CD14-positive monocyte (primary cell): ENCODE data around the gene ZDHHC8. TPM values are rescaled to one million over a fixed set of nuclear protein-coding genes. Genes with fewer than 3 reads are reported as not detected.
A peak's percentile ranks its signal among the peaks of the same experiment; 100 is the strongest.

ENCODE experiments used
- DNase-seq, 3 donors: peaks; one replicate each; pipeline ENCODE4 v3.0.0-alpha.2; 2011 to 2022
- H2AFZ ChIP-seq: 2 replicates; pipeline ENCODE4 v1.6.0; 2012; ENCODE audit warnings: mild to moderate bottlenecking, low read depth, low read length, inconsistent platforms; ENCODE audit not compliant: insufficient read depth, poor library complexity, severe bottlenecking
- H3K27ac ChIP-seq, 2 donors: 1 replicate in 1 of 2; 2 replicates in 1 of 2; pipeline ENCODE4 v1.5.1; 2012 to 2013; ENCODE audit warnings: low read length in 2 of 2, control low read depth in 1 of 2, inconsistent platforms in 1 of 2, low read depth in 1 of 2, mild to moderate bottlenecking in 1 of 2
- H3K27me3 ChIP-seq, 2 donors: one replicate each; pipeline versions ENCODE4 v1.6.0 to v1.6.1; 2011 to 2013; ENCODE audit warnings: low read length in 2 of 2; ENCODE audit not compliant: control insufficient read depth in 2 of 2, insufficient read depth in 2 of 2
- H3K36me3 ChIP-seq, 2 donors: replicated peaks in 1 of 2; 1 replicate in 1 of 2; 2 replicates in 1 of 2; pipeline versions ENCODE4 v1.5.1 to v1.6.1; 2012 to 2013; ENCODE audit warnings: low read length in 2 of 2, control low read depth in 1 of 2, inconsistent platforms in 1 of 2, mild to moderate bottlenecking in 1 of 2; ENCODE audit not compliant: insufficient read depth in 2 of 2, control insufficient read depth in 1 of 2
- H3K4me1 ChIP-seq, 2 donors: 1 replicate in 1 of 2; 2 replicates in 1 of 2; pipeline versions ENCODE4 v1.5.1 to v1.6.1; 2012 to 2013; ENCODE audit warnings: low read length in 2 of 2, control low read depth in 1 of 2, inconsistent platforms in 1 of 2, mild to moderate bottlenecking in 1 of 2, moderate library complexity in 1 of 2; ENCODE audit not compliant: insufficient read depth in 2 of 2, control insufficient read depth in 1 of 2
- H3K4me2 ChIP-seq: replicated peaks from 2 replicates; pipeline ENCODE3; 2012; ENCODE audit warnings: low read length, moderate library complexity, mild to moderate bottlenecking; ENCODE audit not compliant: poor library complexity, severe bottlenecking; ENCODE audit errors: extremely low read depth
- H3K4me3 ChIP-seq, 3 experiments: fragments of 200-600 bp in 1 of 3; sonication (generic) in 1 of 3; replicated peaks in 1 of 3; 1 replicate in 2 of 3; 2 replicates in 1 of 3; pipeline ENCODE4 v1.5.1; 2011 to 2013; ENCODE audit warnings: low read length in 3 of 3, mild to moderate bottlenecking in 3 of 3, control low read depth in 2 of 3, low read depth in 2 of 3, inconsistent platforms in 1 of 3, moderate library complexity in 1 of 3
- H3K79me2 ChIP-seq: 2 replicates; pipeline ENCODE4 v1.6.0; 2012; ENCODE audit warnings: mild to moderate bottlenecking, control low read depth, inconsistent platforms, low read length, moderate library complexity; ENCODE audit not compliant: insufficient read depth
- H3K9ac ChIP-seq: 2 replicates; pipeline ENCODE4 v1.6.0; 2017; ENCODE audit warnings: low read length, mild to moderate bottlenecking; ENCODE audit not compliant: insufficient read depth, poor library complexity, severe bottlenecking
- H3K9me3 ChIP-seq, 2 donors: replicated peaks in 1 of 2; 1 replicate in 1 of 2; 2 replicates in 1 of 2; pipeline versions ENCODE4 v1.5.1 to v1.6.1; 2012 to 2013; ENCODE audit warnings: low read length in 2 of 2, control low read depth in 1 of 2; ENCODE audit not compliant: control insufficient read depth in 1 of 2, insufficient read depth in 1 of 2
- H4K20me1 ChIP-seq: 2 replicates; pipeline ENCODE4 v1.6.0; 2012; ENCODE audit warnings: mild to moderate bottlenecking, low read length, control low read depth, moderate library complexity; ENCODE audit not compliant: insufficient read depth
- H3K27ac Mint-ChIP-seq, 7 donors: one replicate each; pipeline ENCODE4 v1.8.0; 2020; ENCODE audit warnings: mild to moderate bottlenecking in 7 of 7, mixed read lengths in 7 of 7, moderate library complexity in 6 of 7, inconsistent platforms in 2 of 7
- H3K27me3 Mint-ChIP-seq, 3 donors: one replicate each; pipeline ENCODE4 v1.8.0; 2021 to 2022; ENCODE audit warnings: low read depth in 3 of 3, mild to moderate bottlenecking in 3 of 3, mixed read lengths in 3 of 3, moderate library complexity in 3 of 3, inconsistent platforms in 1 of 3
- H3K36me3 Mint-ChIP-seq, 2 donors: one replicate each; pipeline ENCODE4 v1.8.0; 2020; ENCODE audit warnings: mixed read lengths in 2 of 2, inconsistent platforms in 1 of 2, mild to moderate bottlenecking in 1 of 2
- H3K4me1 Mint-ChIP-seq: one replicate; pipeline ENCODE4 v1.8.0; 2020; ENCODE audit warnings: mild to moderate bottlenecking, mixed read lengths
- H3K4me3 Mint-ChIP-seq, 2 donors: one replicate each; pipeline ENCODE4 v1.8.0; 2020; ENCODE audit warnings: mild to moderate bottlenecking in 2 of 2, mixed read lengths in 2 of 2, moderate library complexity in 1 of 2
- H3K9me3 Mint-ChIP-seq, 7 donors: one replicate each; pipeline ENCODE4 v1.8.0; 2020 to 2022; ENCODE audit warnings: mixed read lengths in 7 of 7, mild to moderate bottlenecking in 6 of 7, moderate library complexity in 6 of 7, inconsistent platforms in 2 of 7
- WGBS: methylation state at CpG from one replicate; pipeline ENCODE4 v1.1.5; 2013; ENCODE audit warnings: missing lambda C conversion rate; ENCODE audit not compliant: insufficient coverage; 5-methylcytosine and 5-hydroxymethylcytosine counted together
- intact Hi-C, 2 donors: fragments of 100-400 bp; cut with micrococcal nuclease; formaldehyde crosslinking; loops; one replicate each; pipeline versions ENCODE4 v1.15.0 to v1.15.1; 2023
- polyA plus RNA-seq, 3 donors: library from polyadenylated mRNA; depleted of rRNA in 1 of 3; unstranded in 2 of 3; stranded (reverse) in 1 of 3; fragments of 300-500 nt in 2 of 3; fragments of >200 nt in 1 of 3; fragmentation: Illumina TruSeq in 2 of 3; gene quantifications; 1 replicate in 2 of 3; 2 replicates in 1 of 3; pipeline ENCODE4 v1.2.3, GENCODE V29; 2012 to 2021
- TF ChIP-seq, protein P1 (sequence below): fragments of 200-600 bp; IDR thresholded peaks from one replicate; pipeline ENCODE4 v1.8.0; 2022; ENCODE audit warnings: antibody characterized with exemption, mild to moderate bottlenecking

The ZDHHC8 gene
- polyA plus RNA-seq, 3 donors, result 0.73 to 76.3 (median 1.1) TPM

DNA sequence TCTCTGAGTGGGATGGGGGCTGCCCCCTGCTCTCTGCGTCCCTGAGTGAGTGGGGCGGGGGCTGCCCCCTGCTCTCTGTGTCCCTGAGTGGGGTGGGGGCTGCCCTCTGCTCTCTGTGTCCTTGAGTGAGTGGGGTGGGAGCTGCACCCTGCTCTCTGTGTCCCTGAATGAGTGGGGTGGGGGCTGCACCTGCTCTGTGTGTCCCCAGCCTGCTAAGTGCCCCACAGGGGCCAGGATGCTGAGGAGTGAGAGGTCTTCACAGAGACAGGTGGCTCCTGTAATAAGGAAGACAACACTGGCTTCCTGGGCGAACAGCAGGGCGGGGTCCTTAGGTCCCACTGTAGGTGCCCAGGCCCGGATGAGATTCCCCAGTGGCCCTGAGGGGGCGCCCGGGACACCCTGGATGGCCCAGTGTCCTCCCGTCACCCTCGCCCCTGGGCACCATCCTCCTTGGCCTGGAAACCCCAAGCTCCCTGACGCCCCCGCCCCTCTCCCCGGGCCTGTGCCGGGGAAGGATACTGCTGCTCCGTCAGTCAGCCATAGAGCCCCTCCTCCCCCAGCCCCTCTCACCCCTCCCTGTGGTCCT, 23.1 kb downstream of the ZDHHC8 start:
- H3K36me3 Mint-ChIP-seq, result no peaks in the 10 kb centered on the region
- Histone ChIP-seq H3K4me1 (peaks cover 8 to 9% of the 10 kb centered on the region in 2 donors), H4K20me1 (no peaks in the 10 kb centered on the region), H3K9ac (no peak overlapping the region), H3K79me2 (no peaks in the 10 kb centered on the region), H3K27me3 (no peaks in the 10 kb centered on the region), H3K27ac (no peak overlapping the region), H2AFZ (no peak overlapping the region), H3K4me3 (peak overlapping the region in 1 of 3 experiments; percentile 46), H3K9me3 (no peaks in the 10 kb centered on the region), H3K4me2 (peak overlapping the region; percentile 42), H3K36me3 (no peaks in the 10 kb centered on the region)
- WGBS, result 64% methylated on average over 11 of the region's 14 CpGs
- no peaks in the 10 kb centered on the region for H3K9me3 Mint-ChIP-seq
- no peak overlapping the region for H3K27ac Mint-ChIP-seq
- H3K27me3 Mint-ChIP-seq, result peaks cover 4 to 23% (median 7%) of the 10 kb centered on the region in 3 donors
- no peak overlapping the region for H3K4me3 Mint-ChIP-seq
- intact Hi-C loops, result loop anchor here (5.0 kb wide), 1 partner anchor 113 kb away; the partner anchor contains the start of gene RTN4R (in 2 of the 2)
- H3K4me1 Mint-ChIP-seq, result peaks cover 10% of the 10 kb centered on the region
- TF ChIP-seq, protein P1, sequence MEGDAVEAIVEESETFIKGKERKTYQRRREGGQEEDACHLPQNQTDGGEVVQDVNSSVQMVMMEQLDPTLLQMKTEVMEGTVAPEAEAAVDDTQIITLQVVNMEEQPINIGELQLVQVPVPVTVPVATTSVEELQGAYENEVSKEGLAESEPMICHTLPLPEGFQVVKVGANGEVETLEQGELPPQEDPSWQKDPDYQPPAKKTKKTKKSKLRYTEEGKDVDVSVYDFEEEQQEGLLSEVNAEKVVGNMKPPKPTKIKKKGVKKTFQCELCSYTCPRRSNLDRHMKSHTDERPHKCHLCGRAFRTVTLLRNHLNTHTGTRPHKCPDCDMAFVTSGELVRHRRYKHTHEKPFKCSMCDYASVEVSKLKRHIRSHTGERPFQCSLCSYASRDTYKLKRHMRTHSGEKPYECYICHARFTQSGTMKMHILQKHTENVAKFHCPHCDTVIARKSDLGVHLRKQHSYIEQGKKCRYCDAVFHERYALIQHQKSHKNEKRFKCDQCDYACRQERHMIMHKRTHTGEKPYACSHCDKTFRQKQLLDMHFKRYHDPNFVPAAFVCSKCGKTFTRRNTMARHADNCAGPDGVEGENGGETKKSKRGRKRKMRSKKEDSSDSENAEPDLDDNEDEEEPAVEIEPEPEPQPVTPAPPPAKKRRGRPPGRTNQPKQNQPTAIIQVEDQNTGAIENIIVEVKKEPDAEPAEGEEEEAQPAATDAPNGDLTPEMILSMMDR, result no peak
- DNase-seq, result no peak

DNA sequence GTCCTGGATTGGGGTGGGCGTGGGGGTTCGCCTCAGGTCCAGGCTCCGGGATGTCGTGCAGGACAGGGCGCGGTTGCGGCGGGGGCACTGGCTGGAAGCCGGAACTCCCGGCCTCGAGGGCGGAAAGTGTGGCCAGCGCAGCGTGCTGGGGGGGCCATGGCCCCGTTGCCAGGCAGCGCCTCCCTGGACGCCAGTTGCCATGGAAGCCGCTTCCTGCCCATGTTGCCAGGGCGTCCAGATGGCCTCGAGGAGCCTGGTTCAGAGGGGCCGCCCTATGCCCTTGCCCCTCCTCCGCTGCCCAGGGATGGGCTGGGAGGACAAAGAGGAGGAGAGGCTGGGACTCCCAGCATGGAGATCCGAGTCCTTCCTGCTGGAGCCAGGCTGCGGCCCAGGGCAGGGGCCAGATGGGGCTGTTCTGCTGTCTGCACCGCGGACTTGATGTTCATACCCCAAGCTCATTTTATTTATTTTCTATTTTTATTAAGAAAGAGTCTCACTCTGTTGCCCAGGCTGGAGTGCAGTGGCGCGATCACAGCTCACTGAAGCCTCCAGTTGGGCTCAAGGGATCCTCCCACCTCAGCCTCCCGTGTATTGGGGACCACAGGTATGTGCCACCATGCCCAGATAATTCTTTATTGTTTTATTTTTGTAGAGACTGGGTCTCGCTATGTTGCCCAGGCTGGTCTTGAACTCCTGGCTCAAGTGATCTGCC, 23.9 kb downstream of the ZDHHC8 start:
- H3K79me2 ChIP-seq, result no peaks in the 10 kb centered on the region
- Mint-ChIP-seq H3K9me3 (no peaks in the 10 kb centered on the region), H3K36me3 (no peaks in the 10 kb centered on the region), H3K4me1 (peaks cover 10% of the 10 kb centered on the region), H3K27me3 (peaks cover 7 to 29% (median 9%) of the 10 kb centered on the region in 3 donors), H3K27ac (no peak overlapping the region), H3K4me3 (no peak overlapping the region)
- no peak overlapping the region for H3K27ac ChIP-seq
- H3K4me2 ChIP-seq, result peak overlapping the region; percentile 42
- no peaks in the 10 kb centered on the region for H3K27me3 ChIP-seq
- H3K4me3 ChIP-seq, result peak overlapping the region in 1 of 3 experiments; percentile 46
- no peaks in the 10 kb centered on the region for H4K20me1 ChIP-seq
- H3K9ac ChIP-seq, result no peak overlapping the region
- intact Hi-C loops, result loop anchor here (2.0 to 5.0 kb wide), 2 partner anchors 112 to 129 kb away; partner anchors contain the start of gene RTN4R (in 2 of the 2)
- H3K9me3 ChIP-seq, result no peaks in the 10 kb centered on the region
- DNase-seq, result peak; percentile 14 to 42 (median 26)
- 40% methylated on average over 23 of the region's 30 CpGs for WGBS
- no peak overlapping the region for H2AFZ ChIP-seq
- TF ChIP-seq, protein P1, result no peak
- peaks cover 8 to 9% of the 10 kb centered on the region in 2 donors for H3K4me1 ChIP-seq
- H3K36me3 ChIP-seq, result no peaks in the 10 kb centered on the region
